PFSK-1 (cell line): ENCODE data around the gene MYOM3.

Experiments
- POLR2AphosphoS5 ChIP-seq: IDR thresholded peaks from 2 replicates; pipeline ENCODE4 v1.6.1; 2012; ENCODE audit warnings: low read depth, mild to moderate bottlenecking, control low read depth, low read length, moderate library complexity
- REST ChIP-seq, 2 experiments: IDR thresholded peaks; 2 replicates each; pipeline versions ENCODE4 v1.6.1 to v1.8.0; 2011 to 2012; ENCODE audit warnings: low read depth in 2 of 2, low read length in 2 of 2, control low read depth in 1 of 2, inconsistent platforms in 1 of 2, mild to moderate bottlenecking in 1 of 2, moderate library complexity in 1 of 2; ENCODE audit not compliant: insufficient read depth in 1 of 2

- TF ChIP-seq POLR2AphosphoS5 (no peak), REST (IDR thresholded peaks at IDR 0.05; ENCODE audit: insufficient read depth in 1 of 2, low read depth in 2 of 2, low read length in 2 of 2) (no peak)
Observed at GRCh38 chr1:24159366-24159765, 47.4 kb upstream of the MYOM3 start.
